Activated T-cell treated with anti-CD3 and anti-CD28 coated beads for 48 hours (primary cell): ENCODE results near the gene FAM181A.

Experiments used
- DNase-seq: peaks from one replicate; pipeline ENCODE4 v3.0.0-alpha.2; 2020; ENCODE audit warnings: low read depth

The FAM181A gene

DNA sequence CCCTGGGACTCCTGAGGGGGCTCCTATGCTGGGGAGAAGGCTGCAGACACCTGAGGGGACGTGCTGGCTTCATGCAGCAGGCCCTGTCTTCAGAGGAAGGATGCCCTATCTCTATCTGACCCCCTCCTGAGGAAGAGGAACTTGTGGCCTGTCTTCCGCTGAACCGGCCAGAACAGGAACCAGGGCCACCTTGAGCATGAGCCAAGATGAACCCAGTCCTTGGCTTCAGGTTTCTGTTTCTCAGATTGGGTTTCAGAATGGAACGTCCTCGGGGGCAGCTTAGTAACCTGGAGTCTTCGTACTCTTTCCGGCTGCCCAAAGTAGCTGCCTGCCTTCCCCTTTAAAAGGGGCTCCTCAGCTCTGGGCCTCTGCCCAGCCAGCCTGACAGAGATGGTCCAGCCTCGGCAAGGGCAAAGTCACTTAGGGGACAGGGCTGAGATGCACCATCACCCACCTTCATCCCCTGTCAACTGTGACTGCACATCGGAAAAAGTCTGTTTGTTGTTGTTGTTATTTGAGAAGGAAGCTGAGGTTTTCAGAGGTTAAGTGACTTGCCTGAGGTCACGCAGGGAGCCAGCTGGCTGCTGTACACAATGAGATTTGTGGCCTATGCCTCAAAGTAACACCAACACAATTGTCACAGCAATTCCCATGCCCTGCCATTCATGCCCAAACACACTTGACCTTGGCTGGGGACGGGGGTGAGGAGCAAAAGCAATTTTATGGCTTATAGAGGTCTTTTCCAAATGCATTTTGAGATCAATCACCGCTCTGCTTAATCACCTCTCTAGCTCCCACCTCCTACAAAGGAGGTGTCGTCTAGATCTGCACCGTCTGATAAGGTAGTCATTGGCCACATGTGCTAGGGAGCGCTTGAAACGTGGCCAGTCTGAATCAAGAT, 35.8 kb downstream of the FAM181A start:
- DNase-seq, result peak; percentile 34

DNA sequence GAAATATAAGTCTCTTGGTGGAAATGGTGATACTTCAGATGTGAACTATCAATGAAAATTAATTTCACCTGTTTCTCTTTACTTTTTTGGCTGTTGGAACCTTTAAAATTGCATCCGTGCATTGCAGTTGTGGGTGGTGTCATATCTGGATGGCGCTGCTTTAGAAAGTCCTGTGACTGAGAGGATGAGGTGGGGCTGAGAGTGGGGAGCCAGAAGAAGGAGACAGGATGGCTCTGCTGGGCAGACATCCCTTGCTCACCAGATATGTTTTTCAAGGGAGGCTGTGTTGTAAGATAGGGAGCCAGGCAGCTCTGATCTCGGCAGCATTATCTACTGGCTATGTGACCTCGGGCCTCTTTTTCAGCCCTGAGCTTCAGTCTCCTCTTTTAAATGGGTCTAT, 36.5 kb downstream of the FAM181A start:
- DNase-seq, result no peak

DNA sequence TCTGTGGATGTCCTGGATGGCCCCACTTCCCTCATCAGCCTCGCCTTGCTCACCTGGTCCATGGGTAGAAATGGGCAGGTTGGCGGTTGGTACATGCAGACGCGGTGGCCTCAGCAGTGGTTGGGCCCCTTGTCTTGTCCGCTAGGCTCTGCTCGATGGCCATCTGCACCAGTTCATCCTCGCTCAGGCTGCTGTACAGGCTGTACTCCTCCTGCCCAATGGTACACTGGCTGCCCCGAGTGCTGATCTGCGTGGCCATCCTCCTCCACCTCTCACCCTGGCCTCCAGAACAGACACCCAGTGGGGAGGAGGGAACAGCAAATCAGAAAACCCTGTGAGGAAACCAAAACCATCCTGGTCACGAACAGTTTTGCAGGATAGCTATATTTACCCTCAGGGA, 37.1 kb downstream of the FAM181A start:
- DNase-seq, result no peak

DNA sequence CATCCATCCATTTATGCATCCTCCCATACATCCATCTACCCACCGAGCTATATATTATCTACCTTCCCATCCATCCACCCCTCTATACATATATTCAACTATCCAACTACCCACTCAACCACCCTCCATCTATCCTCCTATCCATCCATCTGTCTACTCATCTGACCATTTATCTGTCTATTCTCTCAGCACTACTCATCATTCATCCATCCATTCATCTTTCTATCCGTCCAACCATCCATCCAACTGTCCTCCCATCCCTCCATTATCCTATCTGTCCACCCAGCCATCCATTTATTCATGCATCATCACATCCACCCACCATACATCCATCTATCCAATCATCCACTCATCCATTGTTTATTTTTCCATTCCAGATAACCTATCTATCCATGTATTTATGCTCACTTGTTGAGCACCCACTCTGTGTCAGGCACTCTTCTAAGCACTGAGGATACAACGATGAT, 37.7 kb downstream of the FAM181A start:
- DNase-seq, result no peak

DNA sequence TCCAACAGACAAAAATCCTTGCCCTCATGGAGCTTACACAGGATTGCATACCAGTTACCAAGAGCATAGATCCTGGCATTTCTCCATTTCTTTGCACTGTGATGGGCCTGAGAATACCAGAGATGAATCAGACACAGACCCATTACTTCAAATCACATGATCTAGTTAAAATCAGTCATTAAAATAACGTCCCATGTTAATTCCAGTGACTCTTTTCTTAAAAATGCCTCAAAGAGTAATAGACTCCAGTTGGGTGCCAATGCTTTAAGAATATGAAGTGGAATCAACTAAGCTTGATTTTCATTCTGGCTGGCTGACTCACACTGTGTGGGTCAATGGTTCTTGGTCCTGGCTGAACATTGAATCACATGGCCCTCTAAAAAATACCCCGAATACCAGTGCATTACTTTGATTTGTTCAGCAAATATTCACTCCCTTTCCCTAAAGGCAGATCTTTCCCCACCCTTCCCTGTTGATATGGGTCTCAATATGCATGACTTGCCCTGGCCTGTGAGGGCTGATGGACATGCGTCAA, 38.2 kb downstream of the FAM181A start:
- no peak for DNase-seq

DNA sequence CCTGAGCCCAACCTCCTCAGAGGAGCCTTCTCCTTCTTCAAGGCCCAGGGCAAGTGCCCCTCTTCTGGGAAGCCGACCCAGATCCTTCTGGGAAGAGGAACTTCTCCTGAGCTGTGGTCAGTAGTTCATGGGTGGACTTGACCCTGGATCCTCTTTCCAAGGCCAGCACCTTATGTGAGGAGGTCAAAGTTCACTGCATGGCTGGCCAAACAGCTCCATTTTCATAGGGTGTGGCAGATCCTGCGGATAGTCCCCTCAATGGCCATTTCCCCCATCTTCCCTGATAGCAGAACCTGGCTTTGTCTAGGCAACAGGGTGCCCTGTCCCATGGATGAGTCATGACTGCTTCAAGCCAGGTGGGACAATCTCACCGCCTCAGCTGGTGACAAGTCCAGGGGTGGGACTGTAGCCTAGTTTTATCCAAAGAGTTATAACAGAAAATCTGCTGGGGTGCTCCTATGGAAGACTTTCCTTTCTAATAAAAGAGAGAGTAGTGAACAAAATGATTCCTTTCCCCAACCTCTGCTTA, 38.9 kb downstream of the FAM181A start:
- no peak for DNase-seq

DNA sequence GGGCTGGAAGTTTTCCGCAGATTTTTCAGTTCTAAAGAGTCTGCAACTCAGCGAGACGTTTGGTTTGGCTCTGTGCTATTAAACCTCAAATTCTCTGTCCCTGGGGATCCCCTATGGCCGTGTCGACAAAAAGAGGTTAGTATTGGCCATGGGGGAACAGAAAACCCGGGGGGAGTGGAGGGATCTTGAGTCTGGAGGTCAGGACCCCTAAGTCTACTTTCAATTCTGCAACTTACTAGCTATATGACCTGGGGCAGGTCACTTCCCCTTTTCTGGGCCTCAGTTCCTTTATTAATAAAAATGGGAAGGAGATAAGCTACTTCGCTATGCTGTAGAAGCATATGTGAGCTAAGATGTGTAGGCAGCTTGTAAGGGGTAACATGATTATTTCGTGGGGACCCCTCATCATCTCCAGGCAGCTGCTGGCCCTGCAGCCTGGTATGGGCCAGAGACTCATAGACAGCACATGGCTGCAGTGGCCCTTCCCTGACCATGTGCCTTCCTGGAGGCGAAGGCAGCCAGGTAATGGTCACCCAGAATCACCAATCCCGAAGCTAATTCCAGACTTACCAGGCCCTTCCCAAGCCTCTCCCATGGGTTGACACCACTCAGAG, 40.6 kb downstream of the FAM181A start:
- DNase-seq, result no peak

DNA sequence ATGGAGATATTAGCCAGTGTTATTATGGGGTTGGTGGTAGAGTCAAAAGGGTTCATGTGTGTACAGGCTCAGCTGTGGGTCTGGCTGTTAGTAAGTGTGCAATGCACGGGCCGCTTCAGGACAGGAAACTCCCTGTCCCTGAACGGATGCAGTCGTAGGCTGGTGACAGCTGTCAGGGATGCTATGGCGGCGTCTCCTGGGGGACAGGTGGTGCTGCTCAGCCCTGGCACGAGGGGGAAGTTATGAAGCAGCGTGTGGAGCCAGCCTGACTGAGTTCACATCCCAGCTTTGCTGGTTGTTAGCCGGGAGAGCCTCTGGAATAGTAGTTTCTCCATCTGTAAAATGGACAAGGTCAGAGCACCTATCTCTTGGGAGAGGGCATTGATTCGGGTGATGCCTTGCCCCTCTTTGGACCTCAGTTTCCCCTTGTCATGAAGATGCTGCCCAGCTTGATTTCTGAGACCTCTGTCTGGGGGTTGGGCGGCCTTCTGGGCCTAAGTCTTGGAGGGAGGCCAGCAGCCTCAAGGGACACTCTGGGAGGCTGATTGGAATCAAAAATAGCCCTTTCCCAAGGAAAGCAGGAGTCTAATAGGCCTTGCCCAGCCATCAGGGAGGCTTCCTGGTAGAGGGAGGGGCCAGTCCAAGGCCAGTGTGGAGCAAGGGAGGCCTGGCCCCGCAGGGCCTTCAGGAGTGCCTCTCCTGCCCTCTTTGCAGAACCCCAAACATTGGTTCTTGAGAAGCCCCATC, 42.1 kb downstream of the FAM181A start:
- DNase-seq, result no peak

DNA sequence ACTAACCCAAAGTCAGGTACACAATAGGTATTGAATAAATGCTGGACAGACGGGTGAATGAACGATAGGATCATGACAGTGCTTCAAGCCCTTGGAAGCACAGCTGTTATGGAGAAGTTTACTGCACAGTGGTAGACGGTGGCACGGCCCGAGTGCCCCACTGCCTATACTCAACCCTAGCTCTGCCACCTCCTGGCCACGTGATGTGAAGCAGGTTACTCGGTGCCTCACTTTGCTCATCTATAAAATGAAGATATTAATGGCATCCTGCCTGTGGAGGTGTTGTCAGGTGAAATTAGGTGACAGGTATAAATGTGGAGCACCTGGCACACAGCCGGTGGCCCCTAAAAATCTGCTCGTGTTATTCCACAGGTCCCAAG, 43.4 kb downstream of the FAM181A start:
- DNase-seq, result peak; percentile 57

DNA sequence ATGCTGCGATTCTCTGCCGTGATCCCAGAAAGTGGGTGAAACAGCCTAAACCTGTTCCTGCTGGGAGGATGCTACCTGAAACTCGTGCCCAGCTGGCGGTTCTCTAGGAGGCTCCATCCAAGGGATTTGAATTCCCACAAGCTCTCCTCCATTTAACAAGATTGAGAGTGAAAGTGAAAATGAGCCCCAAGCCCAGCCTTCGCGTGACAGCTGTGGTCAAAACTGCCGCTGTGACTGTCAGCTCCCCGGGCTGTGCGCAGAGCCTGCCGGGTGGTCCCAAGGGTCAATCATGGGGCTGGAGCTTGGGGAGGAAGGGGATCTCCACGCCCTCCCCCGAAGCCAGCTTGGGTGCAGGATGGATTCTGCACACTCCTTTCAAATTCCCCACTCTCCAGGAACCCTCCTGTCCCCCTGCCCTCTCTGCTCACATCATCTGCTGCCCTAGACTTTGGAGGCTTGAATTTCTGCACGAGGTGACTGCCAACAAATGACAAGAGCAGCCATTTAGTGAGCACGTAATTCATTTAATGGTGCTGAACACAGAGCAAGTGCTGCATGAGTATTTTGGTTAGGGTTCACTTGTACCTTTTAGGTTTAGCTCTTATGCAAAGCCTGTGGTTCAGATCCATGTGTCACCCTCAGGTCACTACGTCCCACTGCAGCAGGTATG, 44.0 kb downstream of the FAM181A start:
- DNase-seq, result peak; percentile 65

DNA sequence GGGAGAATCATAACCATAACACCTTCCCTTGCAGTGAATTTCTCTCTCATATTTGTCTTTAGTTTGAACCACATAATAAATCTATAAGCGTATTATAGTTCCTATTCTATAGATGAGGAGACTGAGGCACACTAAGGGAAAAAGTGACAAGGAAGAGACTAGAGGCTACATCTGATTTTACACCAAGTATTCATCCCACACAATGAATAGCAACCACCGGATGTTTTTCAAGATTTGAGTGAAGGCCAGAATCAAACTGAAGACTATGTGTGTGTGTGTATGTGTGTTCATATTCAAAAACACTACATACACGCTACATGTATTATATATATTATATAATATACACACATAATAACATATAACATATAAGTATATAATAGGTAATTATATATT, 44.5 kb downstream of the FAM181A start:
- DNase-seq, result no peak

DNA sequence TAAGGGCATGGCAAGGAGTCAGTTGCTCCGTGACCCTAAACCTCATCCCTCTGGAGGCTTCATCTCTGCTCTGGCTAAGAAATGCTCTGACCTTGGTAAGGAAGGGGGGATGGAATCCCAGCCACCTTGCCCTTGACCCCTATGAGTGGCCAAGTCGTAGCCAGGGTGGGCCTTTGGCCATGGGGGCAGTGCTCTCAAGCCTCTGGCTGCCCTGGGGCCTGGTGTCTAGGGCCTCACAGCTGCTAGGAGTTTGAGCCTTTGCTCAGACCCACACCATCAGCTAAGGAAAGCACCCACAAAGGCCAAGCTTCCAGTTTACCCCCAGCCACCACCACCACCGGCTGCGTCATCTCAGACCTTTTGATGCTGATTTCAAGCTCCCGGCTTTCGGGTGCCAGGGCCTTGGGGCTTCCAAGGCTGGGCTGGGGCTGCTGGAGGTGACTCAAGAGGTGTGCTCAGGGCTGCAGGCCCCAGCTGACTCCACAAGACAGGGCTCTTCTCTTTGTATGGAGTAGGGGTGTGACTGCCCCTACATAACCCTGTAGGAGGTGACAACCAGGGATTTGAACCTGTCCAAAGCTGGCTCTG, 45.6 kb downstream of the FAM181A start:
- no peak for DNase-seq

DNA sequence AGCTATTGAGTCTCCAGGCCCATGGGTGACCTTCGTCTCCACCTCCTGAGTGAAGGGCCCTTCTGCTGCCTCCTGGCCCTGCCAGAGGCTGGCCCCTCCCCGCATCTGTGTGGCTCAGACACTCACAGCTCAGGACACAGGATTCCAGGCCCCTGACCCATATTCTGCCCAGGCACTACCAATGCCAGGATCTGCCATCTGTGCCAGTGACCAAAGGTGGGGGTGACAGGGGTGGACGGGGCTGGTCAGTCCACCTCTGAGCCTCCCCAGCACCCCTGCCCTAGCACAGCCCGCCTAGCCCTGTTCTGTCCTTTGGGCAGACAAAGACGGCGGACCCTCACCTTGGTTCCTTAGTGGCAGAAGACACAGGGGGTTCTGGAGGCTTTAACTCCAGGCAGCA, 46.5 kb downstream of the FAM181A start:
- DNase-seq, result no peak

DNA sequence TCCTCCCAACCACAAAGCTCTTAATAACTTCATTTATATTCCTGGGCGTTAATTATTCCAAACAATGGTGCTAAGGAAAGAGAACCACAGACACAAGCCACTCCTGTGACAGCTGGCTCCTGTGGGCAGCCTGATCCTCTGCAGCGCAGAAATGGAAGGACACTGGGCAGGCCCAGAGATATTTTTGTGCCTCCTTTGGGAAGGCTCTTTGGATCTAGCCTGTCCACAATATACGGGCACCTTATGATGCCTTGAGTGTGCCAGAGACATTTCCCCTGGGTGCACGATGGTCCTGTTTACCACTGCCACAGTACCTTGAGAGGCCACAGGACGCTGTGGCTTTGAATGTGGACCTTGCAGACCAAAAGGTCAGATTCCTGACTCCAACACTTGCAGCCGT, 47.2 kb downstream of the FAM181A start:
- no peak for DNase-seq

DNA sequence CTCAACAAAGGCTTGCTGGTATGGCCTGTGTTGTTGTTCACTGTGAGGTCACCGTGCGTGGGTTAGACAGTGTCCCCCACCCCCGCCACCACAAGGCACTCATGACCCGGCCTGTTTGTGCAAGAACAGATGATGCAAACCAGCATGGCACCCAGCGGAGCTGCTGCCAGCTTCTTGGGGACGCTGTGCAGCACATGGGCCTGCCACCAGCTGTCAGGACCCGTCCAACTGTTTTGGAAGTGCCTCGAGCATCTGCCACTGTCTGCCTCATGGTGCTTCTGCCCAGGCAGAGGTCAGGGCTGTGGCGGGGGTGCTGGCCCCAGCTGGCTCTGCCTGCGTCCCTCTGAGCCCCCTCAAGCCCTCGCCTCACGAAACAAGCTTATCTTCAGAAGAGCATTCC, 47.7 kb downstream of the FAM181A start:
- no peak for DNase-seq

DNA sequence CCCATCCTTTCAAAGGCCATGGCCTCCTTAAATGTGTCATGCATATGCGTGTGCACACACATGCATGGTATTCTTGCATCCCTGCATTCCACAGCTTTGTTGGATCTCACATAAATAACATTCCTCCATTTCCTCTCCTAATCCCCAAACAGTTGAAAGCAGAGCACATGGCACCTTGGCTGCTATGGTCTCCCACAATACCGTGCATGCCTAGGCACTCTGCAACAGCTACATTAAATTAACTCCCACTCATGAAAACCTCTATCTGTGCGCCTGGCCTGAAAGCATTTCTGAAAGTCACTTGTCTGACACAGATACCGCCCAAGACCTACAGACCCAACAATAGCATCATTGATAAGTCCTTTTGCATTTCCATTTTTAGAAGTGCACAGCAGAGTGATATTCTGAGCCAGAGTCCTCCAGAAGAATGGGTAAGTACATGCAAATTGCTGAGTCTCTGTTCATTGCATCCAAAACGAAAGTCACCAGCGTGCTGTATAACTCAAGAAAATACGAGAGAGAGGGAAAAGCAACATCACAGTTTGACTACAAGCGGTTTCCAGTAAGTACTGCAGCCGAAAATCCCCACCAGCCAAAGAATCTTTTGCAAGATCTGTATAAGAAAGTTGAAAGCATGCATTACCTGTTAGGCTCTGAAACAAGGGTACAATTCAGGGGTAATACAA, 48.8 kb downstream of the FAM181A start:
- DNase-seq, result no peak

DNA sequence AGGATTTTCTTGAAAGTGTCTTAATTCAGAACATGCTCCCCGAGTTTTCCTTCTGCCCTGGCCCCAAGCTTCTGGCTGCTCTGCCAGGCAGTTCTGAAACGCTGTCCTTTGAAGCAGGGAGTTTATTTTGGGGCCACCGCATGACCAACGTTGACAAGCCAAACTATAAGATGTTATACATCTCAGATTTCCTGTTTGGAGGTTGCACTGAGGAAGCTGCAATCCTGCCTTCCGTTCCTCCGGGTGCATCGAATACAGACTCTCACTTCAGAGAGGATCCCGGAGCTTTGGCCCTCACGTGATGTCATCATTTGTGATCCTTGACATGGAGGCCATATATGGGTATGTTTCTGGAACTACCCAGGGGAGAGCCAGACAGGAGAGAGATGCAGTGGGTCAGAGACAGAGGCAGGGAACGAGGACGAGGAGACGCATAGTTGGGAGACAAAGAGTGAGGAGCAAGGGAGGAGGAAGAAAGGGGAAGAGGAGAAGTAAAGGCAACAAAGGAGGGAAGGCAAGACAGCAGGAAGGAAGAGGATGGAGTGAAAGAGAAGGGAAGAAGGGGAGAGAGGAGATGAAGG, 49.4 kb downstream of the FAM181A start, which contains the start of gene ASB2:
Gene ASB2, minus strand, starts transcription at position 94 of the 581 bp plus-strand sequence. CDS start 12,031 bp downstream, outside the sequence.
- DNase-seq, result no peak

DNA sequence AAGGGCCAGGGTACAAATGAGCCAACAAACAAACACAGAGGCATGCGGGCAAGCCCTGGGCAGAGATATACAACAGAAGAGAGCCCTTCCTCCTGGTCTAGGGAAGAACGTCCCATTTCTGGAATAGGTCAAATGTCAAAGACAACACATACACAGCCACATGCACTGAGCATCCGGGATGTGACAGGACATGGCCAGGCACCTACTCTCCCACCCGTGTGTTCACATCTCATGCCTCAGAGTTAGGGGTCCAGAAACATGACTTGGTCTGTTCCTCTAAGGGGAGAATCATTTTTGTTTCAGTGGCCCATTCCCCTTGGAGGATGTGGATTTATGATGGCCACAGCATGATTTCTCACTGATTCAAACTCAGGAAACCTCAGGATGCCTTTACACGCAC, 50.0 kb downstream of the FAM181A start:
- DNase-seq, result no peak

DNA sequence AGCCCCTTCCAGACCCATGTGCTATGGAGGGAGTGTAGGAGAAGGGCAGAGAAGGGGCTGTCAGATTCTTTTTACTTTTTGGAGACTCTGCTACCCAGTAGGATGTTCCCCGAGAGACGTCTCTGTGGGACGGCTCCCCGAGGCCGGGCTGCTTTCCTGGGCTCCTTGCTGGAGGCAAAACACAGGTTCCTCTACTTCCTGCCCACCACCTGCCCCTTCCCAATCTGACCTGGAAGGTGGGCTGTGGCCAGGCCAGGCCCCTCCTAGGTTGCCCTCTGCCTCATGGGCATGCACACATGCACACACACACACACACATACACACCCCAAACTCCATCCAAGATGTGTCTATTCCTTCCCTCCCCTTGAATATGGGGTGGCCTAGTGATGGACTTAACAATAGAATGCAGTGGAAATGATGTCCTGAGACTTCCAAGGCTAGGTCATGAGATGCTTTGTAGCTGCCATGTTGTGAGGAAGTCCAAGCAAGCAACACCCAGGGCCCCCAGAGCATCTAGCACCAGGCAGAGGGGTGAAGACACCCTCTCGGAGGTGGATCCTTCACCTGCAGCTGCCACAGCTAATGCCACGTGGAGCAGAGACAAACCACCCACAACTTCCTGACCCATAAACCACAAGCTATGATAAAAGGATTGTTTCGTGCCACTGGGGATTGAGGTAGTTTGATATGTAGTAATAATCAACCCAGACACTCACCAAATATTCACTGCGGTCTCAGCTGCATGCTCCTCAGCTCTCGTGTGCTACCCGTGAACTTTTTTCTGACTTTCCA, 50.8 kb downstream of the FAM181A start:
- peak; percentile 69 for DNase-seq
